C4-2B (cell line): ENCODE measurements around the gene TNFSF13.

Source experiments
- CTCF ChIP-seq: fragments of 450-650 bp; conservative IDR thresholded peaks from 2 replicates; pipeline ENCODE4 v1.5.1; 2017; ENCODE audit warnings: mild to moderate bottlenecking
- ZFX ChIP-seq: fragments of 450-650 bp; IDR thresholded peaks from 2 replicates; pipeline ENCODE4 v1.6.1; 2017

DNA sequence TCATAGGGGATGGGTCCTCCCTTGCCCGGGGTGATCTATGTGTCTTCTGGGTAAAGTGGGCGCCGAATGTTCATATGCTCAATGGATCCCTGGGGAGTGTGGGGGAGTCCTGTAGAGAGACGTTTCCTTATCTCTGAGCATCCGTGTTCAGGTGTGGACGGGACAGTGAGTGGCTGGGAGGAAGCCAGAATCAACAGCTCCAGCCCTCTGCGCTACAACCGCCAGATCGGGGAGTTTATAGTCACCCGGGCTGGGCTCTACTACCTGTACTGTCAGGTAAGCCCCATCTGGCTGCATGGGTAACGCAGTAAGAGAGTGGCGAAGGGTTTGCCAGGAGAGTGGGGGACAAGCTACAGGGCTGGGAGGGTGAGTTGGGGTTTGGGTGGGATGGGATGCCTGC, 1.9 kb upstream of the TNFSF13 start:
- TF ChIP-seq CTCF, result no peak
- TF ChIP-seq ZFX, result no peak
